H1 (cell line): ENCODE measurements around the gene CDC45. TPM values are rescaled to one million over a fixed set of nuclear protein-coding genes. Genes with fewer than 3 reads are reported as not detected.
A peak's percentile ranks its signal among the peaks of the same experiment; 100 is the strongest.

ENCODE experiments used
- ASH2L ChIP-seq: fragments of 200-600, 300-600 bp; sonication (generic); IDR thresholded peaks from one replicate; pipeline ENCODE4 v1.7.1; 2017; ENCODE audit warnings: low read length
- BACH1 ChIP-seq: IDR thresholded peaks from 2 replicates; pipeline ENCODE4 v1.6.1; 2012; ENCODE audit warnings: low read length, improper control_type of control experiment
- BRCA1 ChIP-seq: IDR thresholded peaks from 2 replicates; pipeline ENCODE4 v1.6.1; 2012; ENCODE audit warnings: low read depth, low read length, improper control_type of control experiment
- CREB1 ChIP-seq: IDR thresholded peaks from 2 replicates; pipeline ENCODE4 v1.6.1; 2012; ENCODE audit warnings: inconsistent platforms
- CTBP2 ChIP-seq: IDR thresholded peaks from 2 replicates; pipeline ENCODE4 v1.7.0; 2011; ENCODE audit warnings: borderline replicate concordance, mild to moderate bottlenecking, moderate library complexity, mixed read lengths, low read length; ENCODE audit not compliant: insufficient read depth, insufficient read length
- FOSL1 ChIP-seq: IDR thresholded peaks from 2 replicates; pipeline ENCODE4 v1.6.1; 2011; ENCODE audit warnings: mild to moderate bottlenecking, low read depth, low read length, moderate library complexity; ENCODE audit not compliant: insufficient read depth
- GTF2F1 ChIP-seq: IDR thresholded peaks from 2 replicates; pipeline ENCODE4 v1.6.1; 2012; ENCODE audit warnings: low read depth, low read length, improper control_type of control experiment, borderline replicate concordance
- HDAC6 ChIP-seq: IDR thresholded peaks from one replicate; pipeline ENCODE4 v1.7.1; 2012; ENCODE audit warnings: low read depth, mild to moderate bottlenecking, inconsistent platforms, low read length, moderate library complexity
- NANOG ChIP-seq: IDR thresholded peaks from 2 replicates; pipeline ENCODE4 v1.6.1; 2011; ENCODE audit warnings: low read length, low read depth, mild to moderate bottlenecking, inconsistent platforms; ENCODE audit not compliant: insufficient read depth, poor library complexity, severe bottlenecking
- POU5F1 ChIP-seq: IDR thresholded peaks from 2 replicates; pipeline ENCODE4 v1.6.1; 2011; ENCODE audit warnings: low read depth, mild to moderate bottlenecking, low read length, moderate library complexity
- RFX5 ChIP-seq: IDR thresholded peaks from 2 replicates; pipeline ENCODE4 v1.6.1; 2011; ENCODE audit warnings: low read depth, low read length, improper control_type of control experiment, borderline replicate concordance
- RXRA ChIP-seq: IDR thresholded peaks from 2 replicates; pipeline ENCODE4 v1.6.1; 2011; ENCODE audit warnings: low read depth, mild to moderate bottlenecking, low read length, moderate library complexity; ENCODE audit not compliant: insufficient read depth
- SAP30 ChIP-seq: fragments of 300-600 bp; sonication (generic); IDR thresholded peaks from 2 replicates; pipeline ENCODE4 v1.7.1; 2012; ENCODE audit warnings: low read length, moderate library complexity, mild to moderate bottlenecking, inconsistent platforms; ENCODE audit not compliant: insufficient read depth, insufficient replicate concordance
- SIN3A ChIP-seq, 2 experiments: IDR thresholded peaks in 1 of 2; conservative IDR thresholded peaks in 1 of 2; 2 replicates each; pipeline ENCODE4 v1.6.1; 2011 to 2012; ENCODE audit warnings: low read length in 2 of 2, improper control_type of control experiment in 1 of 2, low read depth in 1 of 2, mild to moderate bottlenecking in 1 of 2
- SP1 ChIP-seq: IDR thresholded peaks from 2 replicates; pipeline ENCODE4 v1.6.1; 2011; ENCODE audit warnings: low read depth, low read length
- SP4 ChIP-seq: IDR thresholded peaks from 2 replicates; pipeline ENCODE4 v1.6.1; 2012; ENCODE audit warnings: low read length, inconsistent platforms
- SUZ12 ChIP-seq: fragments of 200-600 bp; sonication (generic); IDR thresholded peaks from 2 replicates; pipeline ENCODE4 v1.6.1; 2012; ENCODE audit warnings: mild to moderate bottlenecking, inconsistent platforms, low read length, moderate library complexity, mixed read lengths
- TAF7 ChIP-seq: optimal IDR thresholded peaks from 2 replicates; pipeline ENCODE3; 2011; ENCODE audit warnings: low read depth, mild to moderate bottlenecking, inconsistent platforms, low read length, moderate library complexity, borderline replicate concordance
- TBP ChIP-seq: IDR thresholded peaks from 2 replicates; pipeline ENCODE4 v1.6.1; 2011; ENCODE audit warnings: low read depth, low read length, improper control_type of control experiment
- polyA plus RNA-seq, 7 experiments: library from polyadenylated mRNA; depleted of rRNA in 3 of 7; stranded (reverse) in 5 of 7; unstranded in 2 of 7; fragments of >200 nt in 5 of 7; fragments of 200-250 nt in 2 of 7; gene quantifications; 1 replicate in 5 of 7; 2 replicates in 1 of 7; 4 replicates in 1 of 7; pipeline versions ENCODE4 v1.2.1 to v1.2.3, GENCODE V29; 2011 to 2013; ENCODE audit warnings: missing spikeins in 2 of 7, mixed read lengths in 2 of 7
- total RNA-seq: library from RNA; stranded (reverse); fragmentation: NEBNext Ultra II Directional; extraction: Animal tissue kit (Norgen Biotek cat#: 25700); gene quantifications from 2 replicates; pipeline ENCODE4 v1.2.1, GENCODE V29; 2021
- TF ChIP-seq, protein P1 (sequence below): IDR thresholded peaks from 2 replicates; pipeline ENCODE4 v1.6.1; 2011; ENCODE audit warnings: low read length, improper control_type of control experiment
- TF ChIP-seq, protein P2 (sequence below): IDR thresholded peaks from 2 replicates; pipeline ENCODE4 v1.6.1; 2012; ENCODE audit warnings: low read length, inconsistent platforms

CDC45 gene
- total and polyA plus RNA-seq, 2 of the 8 experiments (the other 6 are each of a cell fraction or from before 2014, with no cell fraction given) = 31.9 to 37.7 TPM

DNA sequence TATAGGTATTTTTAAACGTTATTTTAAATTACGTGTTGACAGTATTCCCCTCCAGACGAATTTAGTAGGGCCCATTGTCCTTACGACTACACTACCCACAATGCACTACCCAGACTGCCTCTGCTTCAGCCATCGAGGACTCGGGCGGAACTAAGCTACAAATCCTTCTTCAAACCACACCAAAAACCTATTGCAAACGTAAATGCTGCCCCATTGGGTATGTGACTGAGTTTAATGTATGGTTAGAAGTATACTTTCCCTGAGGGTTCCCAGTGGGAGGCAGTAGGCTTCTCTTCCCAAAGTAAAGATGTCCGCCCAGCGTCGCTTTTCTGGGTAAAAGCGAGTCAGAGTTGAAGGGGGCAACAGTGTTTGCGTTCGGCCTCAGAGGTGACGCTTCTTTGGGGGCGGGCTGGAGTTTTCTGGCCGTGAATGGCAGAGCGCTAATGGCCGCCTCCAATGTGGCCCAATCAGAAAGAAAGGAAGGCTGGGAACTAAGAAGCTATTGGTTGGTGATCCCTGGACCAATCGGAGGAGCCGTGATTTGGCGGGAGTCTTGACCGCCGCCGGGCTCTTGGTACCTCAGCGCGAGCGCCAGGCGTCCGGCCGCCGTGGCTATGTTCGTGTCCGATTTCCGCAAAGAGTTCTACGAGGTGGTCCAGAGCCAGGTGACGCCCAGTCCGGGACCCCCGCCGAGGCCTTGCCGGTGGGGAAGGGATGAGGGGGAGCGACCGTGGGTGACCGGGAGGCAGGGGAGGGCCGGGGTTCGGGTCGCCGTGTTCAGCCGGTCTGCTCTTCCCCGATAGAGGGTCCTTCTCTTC, at the start of gene CDC45 (continued):
- no peak for TF ChIP-seq RXRA
- TF ChIP-seq SUZ12 = no peak
- no peak for TF ChIP-seq TAF7
- TF ChIP-seq GTF2F1 = no peak
- peak; percentile 28 to 47; a peak in 3 of 4 replicates for TF ChIP-seq SIN3A (conservative IDR thresholded peaks at IDR 0.05 in 1 of 2, IDR thresholded peaks at IDR 0.05 in 1 of 2; ENCODE audit: low read depth in 1 of 2, low read length in 2 of 2)
- no peak for TF ChIP-seq SAP30
- TF ChIP-seq SP1 = peak; percentile 94
- TF ChIP-seq SP4 = no peak; the same call in 1 of the 2 replicates
- TF ChIP-seq, protein P1, sequence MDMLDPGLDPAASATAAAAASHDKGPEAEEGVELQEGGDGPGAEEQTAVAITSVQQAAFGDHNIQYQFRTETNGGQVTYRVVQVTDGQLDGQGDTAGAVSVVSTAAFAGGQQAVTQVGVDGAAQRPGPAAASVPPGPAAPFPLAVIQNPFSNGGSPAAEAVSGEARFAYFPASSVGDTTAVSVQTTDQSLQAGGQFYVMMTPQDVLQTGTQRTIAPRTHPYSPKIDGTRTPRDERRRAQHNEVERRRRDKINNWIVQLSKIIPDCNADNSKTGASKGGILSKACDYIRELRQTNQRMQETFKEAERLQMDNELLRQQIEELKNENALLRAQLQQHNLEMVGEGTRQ = no peak
- no peak for TF ChIP-seq FOSL1
- no peak for TF ChIP-seq HDAC6
- TF ChIP-seq CTBP2 = no peak
- TF ChIP-seq TBP = peak; percentile 67
- TF ChIP-seq ASH2L = no peak
- peak; percentile 74 for TF ChIP-seq NANOG
- peak; percentile 85 for TF ChIP-seq CREB1
- no peak for TF ChIP-seq POU5F1
- TF ChIP-seq, protein P2, sequence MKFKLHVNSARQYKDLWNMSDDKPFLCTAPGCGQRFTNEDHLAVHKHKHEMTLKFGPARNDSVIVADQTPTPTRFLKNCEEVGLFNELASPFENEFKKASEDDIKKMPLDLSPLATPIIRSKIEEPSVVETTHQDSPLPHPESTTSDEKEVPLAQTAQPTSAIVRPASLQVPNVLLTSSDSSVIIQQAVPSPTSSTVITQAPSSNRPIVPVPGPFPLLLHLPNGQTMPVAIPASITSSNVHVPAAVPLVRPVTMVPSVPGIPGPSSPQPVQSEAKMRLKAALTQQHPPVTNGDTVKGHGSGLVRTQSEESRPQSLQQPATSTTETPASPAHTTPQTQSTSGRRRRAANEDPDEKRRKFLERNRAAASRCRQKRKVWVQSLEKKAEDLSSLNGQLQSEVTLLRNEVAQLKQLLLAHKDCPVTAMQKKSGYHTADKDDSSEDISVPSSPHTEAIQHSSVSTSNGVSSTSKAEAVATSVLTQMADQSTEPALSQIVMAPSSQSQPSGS = no peak; the same call in 1 of the 2 replicates
- no peak for TF ChIP-seq BRCA1
- no peak for TF ChIP-seq BACH1
- TF ChIP-seq RFX5 = no peak
